Measurements from ENCODE around the gene GCN1.

GCN1 gene

GRCh38 chr12:120229487-120230325 is 35.2 kb upstream of the GCN1 start:
- peak; percentile 93 for DNase-seq (ENCODE audit: low read depth, low spot score)

DNA sequence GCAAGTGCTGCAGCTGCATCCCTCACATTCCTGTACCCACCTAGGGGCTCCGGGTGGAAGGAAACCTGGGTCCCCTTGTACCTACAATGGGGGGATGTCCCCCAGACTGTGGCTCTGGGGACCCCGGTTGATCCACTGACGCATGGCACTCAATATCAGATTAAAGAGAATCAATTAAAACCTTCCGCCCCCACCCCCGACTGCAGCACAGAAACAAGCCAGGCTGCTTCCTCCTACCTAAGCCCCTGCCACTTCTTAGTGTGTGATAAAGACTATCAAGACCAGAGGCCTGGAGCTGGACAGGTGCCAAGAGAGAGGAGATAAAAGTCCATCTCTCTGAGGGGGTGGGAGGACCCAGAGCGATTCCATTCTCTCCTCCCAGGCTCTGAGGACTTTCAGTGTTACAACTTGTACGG is 34.6 kb upstream of the GCN1 start:
- no peak for DNase-seq (ENCODE audit: low read depth, low spot score)

- peak; percentile 96 for DNase-seq (ENCODE audit: low read depth, low spot score)
Observed at GRCh38 chr12:120228291-120229070, 34.0 kb upstream of the GCN1 start.

GRCh38 chr12:120228041-120228290 is 33.5 kb upstream of the GCN1 start:
- DNase-seq (ENCODE audit: low read depth, low spot score): no peak

- DNase-seq (ENCODE audit: low read depth, low spot score): no peak
Observed at GRCh38 chr12:120227233-120228040, 32.9 kb upstream of the GCN1 start.

DNA sequence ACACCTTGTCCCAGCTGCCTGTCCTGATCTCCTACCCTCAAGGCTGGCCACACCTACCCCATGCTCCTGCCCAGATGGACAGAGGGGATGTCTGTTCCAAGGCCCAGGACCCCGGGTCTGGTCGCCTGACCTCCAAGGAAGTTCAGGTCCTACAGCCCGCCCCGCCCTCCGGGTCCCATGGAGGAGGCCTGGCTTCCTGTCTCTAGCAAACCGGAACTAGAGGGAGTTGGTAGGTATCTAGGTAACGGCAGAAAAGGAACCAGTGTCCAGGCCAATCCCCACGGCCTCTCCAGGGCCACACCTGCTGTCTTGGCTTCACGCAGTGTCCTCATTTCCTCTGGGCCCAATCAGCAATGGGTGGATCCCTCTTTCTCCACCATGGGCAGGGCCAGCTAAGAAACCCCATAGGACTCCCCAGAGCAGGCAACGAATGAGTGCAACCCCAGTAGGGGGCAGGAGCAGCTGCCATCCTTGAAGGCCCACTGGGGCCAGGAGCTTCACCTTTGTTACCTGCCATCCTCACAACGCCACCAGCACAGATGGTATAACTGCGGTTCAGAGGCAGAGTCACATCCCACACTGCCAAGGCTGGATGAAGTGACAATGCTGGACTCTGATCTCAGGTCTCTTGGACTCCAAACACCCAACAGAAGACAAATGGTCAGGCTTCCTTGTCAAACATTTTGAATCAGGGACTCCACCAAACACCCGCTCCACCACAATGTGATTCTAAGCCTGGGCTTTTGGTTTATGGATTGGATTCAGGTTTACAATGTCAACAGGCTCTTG is 31.5 kb upstream of the GCN1 start:
- DNase-seq (ENCODE audit: low read depth, low spot score): peak; percentile 63

GRCh38 chr12:120225200-120225558 is 30.7 kb upstream of the GCN1 start:
- peak; percentile 88 for DNase-seq (ENCODE audit: low read depth, low spot score)

- no peak for DNase-seq (ENCODE audit: low read depth, low spot score)
Observed at GRCh38 chr12:120224304-120225199, 30.0 kb upstream of the GCN1 start.

GRCh38 chr12:120223458-120224303 is 29.2 kb upstream of the GCN1 start:
- no peak for DNase-seq (ENCODE audit: low read depth, low spot score)

DNA sequence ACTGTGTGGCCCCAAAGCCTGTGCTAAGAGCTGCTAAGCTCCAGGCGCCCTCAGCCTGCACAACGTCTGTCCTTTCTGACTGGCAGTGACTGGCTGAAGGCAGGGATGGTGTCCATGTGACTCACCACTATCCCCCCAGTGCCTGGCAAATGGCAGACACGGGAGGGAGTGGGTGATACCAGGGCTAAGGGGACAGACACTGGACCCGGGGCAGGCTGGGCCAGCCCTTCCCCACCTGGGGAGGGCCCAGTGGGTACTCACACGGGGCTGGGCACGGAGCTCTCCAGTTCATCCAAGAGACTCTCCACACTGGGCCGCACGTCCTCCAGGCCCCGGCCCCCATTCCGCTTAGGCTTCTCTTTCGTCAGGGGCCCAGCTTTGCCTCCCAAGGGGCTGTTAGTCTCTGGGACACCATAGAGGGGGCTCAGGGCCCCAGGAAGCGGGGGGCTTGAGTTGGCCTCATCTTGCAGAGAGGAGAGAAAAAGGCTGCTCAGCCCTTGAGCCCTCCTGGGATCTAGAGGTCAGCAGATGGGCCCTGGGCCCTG is 27.8 kb upstream of the GCN1 start:
- no peak for DNase-seq (ENCODE audit: low read depth, low spot score)

- DNase-seq (ENCODE audit: low read depth, low spot score): no peak
Observed at GRCh38 chr12:120221576-120221900, 27.0 kb upstream of the GCN1 start.

GRCh38 chr12:120220838-120221575 is 26.5 kb upstream of the GCN1 start:
- DNase-seq (ENCODE audit: low read depth, low spot score): no peak

- no peak for DNase-seq (ENCODE audit: low read depth, low spot score)
Observed at GRCh38 chr12:120218680-120219606, 24.4 kb upstream of the GCN1 start.

DNA sequence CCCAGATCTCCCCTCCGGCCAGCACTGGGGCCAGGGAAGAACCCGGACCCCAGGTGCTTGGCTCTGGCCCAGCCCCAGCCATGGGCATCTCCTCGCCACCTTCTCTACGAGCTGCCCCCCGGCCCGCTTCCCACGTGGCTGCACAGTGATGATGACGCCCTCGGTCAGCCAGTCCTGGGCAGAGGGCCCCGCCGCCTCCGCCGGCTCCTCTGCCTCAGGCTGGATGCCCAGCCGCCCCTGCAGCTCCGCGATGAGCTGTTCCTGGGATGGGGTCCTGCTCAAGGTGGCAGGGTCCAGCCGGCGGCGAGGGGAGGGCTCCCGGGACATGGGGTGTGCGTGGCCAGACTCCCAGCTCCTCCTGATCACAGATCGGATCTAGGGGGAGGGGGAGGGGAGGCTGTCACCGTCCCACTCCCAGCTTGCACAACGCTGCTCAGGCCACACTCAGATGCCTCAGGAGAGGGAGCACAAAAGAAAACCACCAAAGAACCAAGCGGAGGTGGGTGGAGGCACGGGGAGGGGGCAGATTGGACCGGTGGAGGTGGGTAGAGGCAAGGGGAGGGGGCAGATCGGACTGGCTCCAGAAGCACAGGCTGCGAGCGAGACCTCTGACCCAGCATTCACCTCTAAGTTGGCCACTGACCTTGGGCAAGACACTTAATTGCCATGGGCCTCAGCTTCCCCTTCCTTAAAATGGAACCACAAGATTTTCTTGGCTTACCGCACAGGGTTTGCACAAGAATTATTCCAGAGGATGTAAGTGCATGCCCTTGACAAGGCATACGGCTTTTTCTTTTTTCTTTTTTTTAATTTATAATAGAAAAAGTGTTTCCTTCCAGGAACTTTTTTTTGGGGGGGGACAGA is 22.5 kb upstream of the GCN1 start:
- no peak for DNase-seq (ENCODE audit: low read depth, low spot score)

DNA sequence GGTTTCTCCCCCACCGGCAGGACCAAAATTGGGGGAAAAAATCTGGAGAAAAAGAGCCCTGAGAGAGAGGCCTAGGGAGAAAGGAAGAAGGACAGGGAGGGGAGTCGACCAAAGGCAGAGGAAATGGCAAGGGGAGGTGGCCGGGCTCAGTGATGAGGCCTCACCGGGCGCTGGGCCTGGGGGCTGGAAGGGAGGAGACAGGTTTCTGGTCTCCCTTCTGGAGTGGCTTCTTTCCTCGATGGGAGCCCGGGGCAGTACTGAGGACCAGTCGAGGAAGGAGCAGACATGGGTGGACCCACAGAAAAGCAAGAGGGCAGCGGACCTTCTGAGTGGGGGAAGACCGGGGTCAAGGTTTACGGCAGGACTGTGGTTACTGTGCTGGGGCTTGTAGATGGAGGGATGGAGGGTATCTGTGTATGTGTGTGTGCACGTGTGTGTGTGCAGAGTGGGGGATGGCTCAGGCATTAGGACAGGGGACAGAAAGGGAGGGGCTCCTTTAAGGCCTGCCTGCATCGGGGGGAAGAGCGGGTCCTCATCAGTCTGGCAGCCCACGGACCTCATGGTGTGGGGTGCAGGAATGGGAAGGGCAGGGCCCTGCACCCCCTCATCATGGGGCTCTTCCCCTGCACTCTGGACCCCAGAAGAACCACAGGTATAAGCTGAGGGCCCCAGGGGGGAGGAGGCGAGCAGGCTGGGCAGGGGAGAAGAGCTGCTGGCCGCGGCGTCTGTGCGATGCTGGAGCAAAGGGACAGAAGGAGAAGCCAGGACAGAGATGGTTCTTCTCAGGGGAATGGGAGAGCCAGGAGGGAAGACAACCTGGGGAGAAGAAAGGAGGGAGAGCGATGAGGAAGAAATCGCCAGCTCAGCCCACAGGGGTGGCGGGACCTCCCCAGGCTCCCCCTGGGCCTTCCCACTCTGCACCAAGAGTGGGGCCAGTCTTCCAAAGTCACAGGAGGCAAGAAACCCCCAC is 21.5 kb upstream of the GCN1 start:
- no peak for DNase-seq (ENCODE audit: low read depth, low spot score)

DNA sequence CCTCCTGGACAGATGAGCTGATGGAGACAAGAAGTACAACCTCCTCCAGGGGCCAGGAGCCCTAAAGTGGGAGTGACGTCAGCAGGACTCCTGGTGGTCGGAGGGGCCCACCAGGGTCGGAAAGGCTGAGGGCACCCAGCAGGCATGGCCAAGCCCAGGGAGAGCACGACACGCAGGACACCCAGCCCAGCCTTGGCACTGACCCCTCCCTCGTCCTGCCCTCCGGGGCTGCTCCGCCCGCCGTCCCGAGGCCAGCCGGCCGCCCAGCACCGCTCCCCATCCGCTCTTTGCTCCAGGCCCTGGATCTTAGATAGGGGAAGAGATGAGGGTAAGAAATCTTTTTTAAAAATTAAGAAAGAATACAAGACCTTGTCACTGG is 20.8 kb upstream of the GCN1 start:
- DNase-seq (ENCODE audit: low read depth, low spot score): no peak

All from ELF-1 (cell line).